ENCODE measurements around the gene FKBP14. TPM values are rescaled to one million over a fixed set of nuclear protein-coding genes. Genes with fewer than 3 reads are reported as not detected.

Gene FKBP14
- polyA plus RNA-seq, 1 of the 3 experiments (the other 2 are of a cell fraction): 15.7 TPM

DNA sequence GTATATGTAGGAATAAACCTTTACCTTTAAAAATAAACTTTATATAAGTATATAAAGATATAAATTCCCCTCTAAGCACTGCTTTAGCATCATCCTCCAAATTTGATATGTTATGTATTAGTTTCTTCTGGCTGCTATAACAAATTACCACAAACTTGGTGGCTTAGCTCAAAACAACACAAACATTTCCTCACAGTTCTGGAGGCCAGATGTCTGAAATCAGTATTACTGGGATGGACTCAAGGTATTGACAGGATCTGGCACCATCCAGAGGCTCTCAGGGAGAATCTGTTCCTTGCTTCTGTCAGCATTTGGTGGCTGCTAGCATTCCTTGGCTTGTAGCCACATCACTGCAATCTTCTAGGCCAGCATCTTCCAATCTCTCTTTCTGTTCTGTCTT is 30.2 kb downstream of the FKBP14 start (continued):
- TF ChIP-seq FOSL2 (IDR thresholded peaks at IDR 0.05; ENCODE audit: borderline replicate concordance, low read depth) (no peak), RXRA (IDR thresholded peaks at IDR 0.05; ENCODE audit: borderline replicate concordance, low read depth) (no peak), GATA2 (CRISPR knock-in tag; IDR thresholded peaks at IDR 0.05) (no peak), YY1 (IDR thresholded peaks at IDR 0.05; ENCODE audit: low read depth) (no peak), GABPA (IDR thresholded peaks at IDR 0.05; ENCODE audit: low read depth) (no peak), TAF1 (IDR thresholded peaks at IDR 0.05; ENCODE audit: borderline replicate concordance, low read depth, low read length) (no peak), FOXJ3 (CRISPR knock-in tag; IDR thresholded peaks at IDR 0.05) (no peak), POLR2AphosphoS5 (IDR thresholded peaks at IDR 0.05; ENCODE audit: low read depth, low read length) (no peak), TCF12 (IDR thresholded peaks at IDR 0.05) (no peak)

DNA sequence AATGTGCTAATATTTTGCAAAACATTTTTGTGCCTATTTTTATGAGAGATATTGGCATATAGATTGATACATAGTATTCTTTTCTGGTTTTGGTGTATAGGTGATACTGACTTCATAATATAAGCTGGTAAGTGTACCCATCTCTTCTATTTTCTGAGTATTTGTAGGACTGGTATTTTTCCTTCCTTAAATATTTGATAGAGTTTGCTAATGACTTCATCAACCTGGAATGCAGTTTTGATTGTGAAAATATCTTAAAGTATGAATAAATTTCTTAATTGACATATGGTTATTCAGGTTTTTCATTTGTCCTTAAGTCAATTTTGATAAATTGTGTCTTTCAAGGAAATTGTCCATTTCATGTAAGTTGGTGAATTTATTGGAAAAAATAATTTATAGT is 30.9 kb downstream of the FKBP14 start:
- Histone ChIP-seq H2AFZ (ENCODE audit: low read depth) (no peak overlapping the region), H3K27ac (ENCODE audit: low read depth in 2 of 2, low read length in 1 of 2) (no peak overlapping the region), H3K9me3 (peaks cover 34% of the 10 kb centered on the region), H3K79me2 (ENCODE audit: insufficient read depth) (peaks cover 3% of the 10 kb centered on the region), H3K4me2 (no peak overlapping the region), H3K4me1 (ENCODE audit: control insufficient read depth in 1 of 2, insufficient read depth in 2 of 2, low read depth in 1 of 2, low read length in 1 of 2) (no peaks in the 10 kb centered on the region), H4K20me1 (ENCODE audit: insufficient read depth) (no peaks in the 10 kb centered on the region), H3K4me3 (ENCODE audit: low read depth in 2 of 2, low read length in 1 of 2) (no peak overlapping the region), H3F3A (replicated peaks; ENCODE audit: insufficient read depth) (no peaks in the 10 kb centered on the region), H3K36me3 (replicated peaks in 1 of 2; ENCODE audit: control insufficient read depth in 1 of 2, insufficient read depth in 2 of 2, low read length in 1 of 2) (peaks cover 0 to 15% of the 10 kb centered on the region in 2 experiments), H3K27me3 (ENCODE audit: insufficient read depth) (no peaks in the 10 kb centered on the region), H3K9me2 (no peaks in the 10 kb centered on the region), H3K9ac (no peak overlapping the region)
- DNase-seq: no peak
- CTCF ChIA-PET: interaction anchor here (0.8 kb wide), 1 partner anchor 67 kb away, joined by 3 read pairs; no protein-coding TSS in a partner anchor
- TF ChIP-seq, protein P1, sequence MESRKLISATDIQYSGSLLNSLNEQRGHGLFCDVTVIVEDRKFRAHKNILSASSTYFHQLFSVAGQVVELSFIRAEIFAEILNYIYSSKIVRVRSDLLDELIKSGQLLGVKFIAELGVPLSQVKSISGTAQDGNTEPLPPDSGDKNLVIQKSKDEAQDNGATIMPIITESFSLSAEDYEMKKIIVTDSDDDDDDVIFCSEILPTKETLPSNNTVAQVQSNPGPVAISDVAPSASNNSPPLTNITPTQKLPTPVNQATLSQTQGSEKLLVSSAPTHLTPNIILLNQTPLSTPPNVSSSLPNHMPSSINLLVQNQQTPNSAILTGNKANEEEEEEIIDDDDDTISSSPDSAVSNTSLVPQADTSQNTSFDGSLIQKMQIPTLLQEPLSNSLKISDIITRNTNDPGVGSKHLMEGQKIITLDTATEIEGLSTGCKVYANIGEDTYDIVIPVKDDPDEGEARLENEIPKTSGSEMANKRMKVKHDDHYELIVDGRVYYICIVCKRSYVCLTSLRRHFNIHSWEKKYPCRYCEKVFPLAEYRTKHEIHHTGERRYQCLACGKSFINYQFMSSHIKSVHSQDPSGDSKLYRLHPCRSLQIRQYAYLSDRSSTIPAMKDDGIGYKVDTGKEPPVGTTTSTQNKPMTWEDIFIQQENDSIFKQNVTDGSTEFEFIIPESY (IDR thresholded peaks at IDR 0.05; ENCODE audit: borderline replicate concordance, low read depth): no peak
- TF ChIP-seq, protein P2, sequence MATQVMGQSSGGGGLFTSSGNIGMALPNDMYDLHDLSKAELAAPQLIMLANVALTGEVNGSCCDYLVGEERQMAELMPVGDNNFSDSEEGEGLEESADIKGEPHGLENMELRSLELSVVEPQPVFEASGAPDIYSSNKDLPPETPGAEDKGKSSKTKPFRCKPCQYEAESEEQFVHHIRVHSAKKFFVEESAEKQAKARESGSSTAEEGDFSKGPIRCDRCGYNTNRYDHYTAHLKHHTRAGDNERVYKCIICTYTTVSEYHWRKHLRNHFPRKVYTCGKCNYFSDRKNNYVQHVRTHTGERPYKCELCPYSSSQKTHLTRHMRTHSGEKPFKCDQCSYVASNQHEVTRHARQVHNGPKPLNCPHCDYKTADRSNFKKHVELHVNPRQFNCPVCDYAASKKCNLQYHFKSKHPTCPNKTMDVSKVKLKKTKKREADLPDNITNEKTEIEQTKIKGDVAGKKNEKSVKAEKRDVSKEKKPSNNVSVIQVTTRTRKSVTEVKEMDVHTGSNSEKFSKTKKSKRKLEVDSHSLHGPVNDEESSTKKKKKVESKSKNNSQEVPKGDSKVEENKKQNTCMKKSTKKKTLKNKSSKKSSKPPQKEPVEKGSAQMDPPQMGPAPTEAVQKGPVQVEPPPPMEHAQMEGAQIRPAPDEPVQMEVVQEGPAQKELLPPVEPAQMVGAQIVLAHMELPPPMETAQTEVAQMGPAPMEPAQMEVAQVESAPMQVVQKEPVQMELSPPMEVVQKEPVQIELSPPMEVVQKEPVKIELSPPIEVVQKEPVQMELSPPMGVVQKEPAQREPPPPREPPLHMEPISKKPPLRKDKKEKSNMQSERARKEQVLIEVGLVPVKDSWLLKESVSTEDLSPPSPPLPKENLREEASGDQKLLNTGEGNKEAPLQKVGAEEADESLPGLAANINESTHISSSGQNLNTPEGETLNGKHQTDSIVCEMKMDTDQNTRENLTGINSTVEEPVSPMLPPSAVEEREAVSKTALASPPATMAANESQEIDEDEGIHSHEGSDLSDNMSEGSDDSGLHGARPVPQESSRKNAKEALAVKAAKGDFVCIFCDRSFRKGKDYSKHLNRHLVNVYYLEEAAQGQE (IDR thresholded peaks at IDR 0.05; ENCODE audit: low read depth, low read length): no peak
- TF ChIP-seq RCOR1 (IDR thresholded peaks at IDR 0.05; ENCODE audit: low read length): no peak
- TF ChIP-seq, protein P3, sequence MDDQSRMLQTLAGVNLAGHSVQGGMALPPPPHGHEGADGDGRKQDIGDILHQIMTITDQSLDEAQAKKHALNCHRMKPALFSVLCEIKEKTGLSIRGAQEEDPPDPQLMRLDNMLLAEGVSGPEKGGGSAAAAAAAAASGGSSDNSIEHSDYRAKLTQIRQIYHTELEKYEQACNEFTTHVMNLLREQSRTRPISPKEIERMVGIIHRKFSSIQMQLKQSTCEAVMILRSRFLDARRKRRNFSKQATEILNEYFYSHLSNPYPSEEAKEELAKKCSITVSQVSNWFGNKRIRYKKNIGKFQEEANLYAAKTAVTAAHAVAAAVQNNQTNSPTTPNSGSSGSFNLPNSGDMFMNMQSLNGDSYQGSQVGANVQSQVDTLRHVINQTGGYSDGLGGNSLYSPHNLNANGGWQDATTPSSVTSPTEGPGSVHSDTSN (IDR thresholded peaks at IDR 0.05): no peak
- TF ChIP-seq GATA2 (CRISPR knock-in tag; IDR thresholded peaks at IDR 0.05): no peak
- TF ChIP-seq TEAD4 (IDR thresholded peaks at IDR 0.05; ENCODE audit: borderline replicate concordance, insufficient read depth): no peak
- POLR2A ChIA-PET: no interaction called here

Data from SK-N-SH (cell line).